Panc1 (cell line): Measurements from ENCODE around the gene ZNF804A. TPM values are rescaled to one million over a fixed set of nuclear protein-coding genes. Genes with fewer than 3 reads are reported as not detected.

ENCODE experiments used
- ATAC-seq: fragments of 200-7000 bp; cut with Tn5 transposase; 2 replicates; pipeline ENCODE4 v1.9.1; 2020; ENCODE audit warnings: mild to moderate bottlenecking, moderate library complexity
- BruUV-seq: library from RNA; stranded (reverse); fragments of 400-500 nt; replicated peaks from 2 replicates; lab custom pipeline; 2021; lab: Mats Ljungman, UMichigan
- CTCF ChIA-PET: fragments of 300-600 bp; sonication (Branson Sonifier 250); formaldehyde crosslinking; loops from one replicate; lab custom pipeline; 2022; ENCODE audit warnings: antibody characterized with exemption; lab: Charles Lee
- POLR2A ChIA-PET: fragments of 300-600 bp; sonication (Branson Sonifier 250); formaldehyde crosslinking; loops from one replicate; lab custom pipeline; 2022; ENCODE audit warnings: antibody characterized with exemption; lab: Charles Lee
- DNase-seq: peaks from one replicate; pipeline ENCODE4 v3.0.0-alpha.2; 2010; ENCODE audit warnings: low read depth, low spot score
- H3K27ac ChIP-seq: 2 replicates; pipeline ENCODE4 v1.5.1; 2011; ENCODE audit warnings: mild to moderate bottlenecking, low read length, inconsistent platforms
- H3K27me3 ChIP-seq: fragments of 200-500 bp; sonication (Bioruptor generic); 2 replicates; pipeline ENCODE4 v1.6.0; 2014; ENCODE audit warnings: low read length, inconsistent platforms; ENCODE audit not compliant: control insufficient read depth, insufficient read depth
- H3K36me3 ChIP-seq: fragments of 200-500 bp; sonication (Bioruptor generic); 2 replicates; pipeline ENCODE4 v1.5.1; 2014; ENCODE audit warnings: inconsistent platforms, mild to moderate bottlenecking, low read length, moderate library complexity; ENCODE audit not compliant: control insufficient read depth, insufficient read depth
- H3K4me1 ChIP-seq: 2 replicates; pipeline ENCODE4 v1.5.1; 2011; ENCODE audit warnings: inconsistent platforms, mild to moderate bottlenecking, low read length, moderate library complexity; ENCODE audit not compliant: control insufficient read depth, insufficient read depth
- H3K4me3 ChIP-seq, 2 experiments: 2 replicates each; pipeline ENCODE4 v1.5.1; 2011 to 2012; ENCODE audit warnings: low read depth in 2 of 2, low read length in 2 of 2, mild to moderate bottlenecking in 2 of 2, inconsistent platforms in 1 of 2, moderate library complexity in 1 of 2
- H3K9me3 ChIP-seq: fragments of 200-500 bp; sonication (Bioruptor generic); 2 replicates; pipeline ENCODE4 v1.5.1; 2014; ENCODE audit warnings: low read depth, mild to moderate bottlenecking, inconsistent platforms, low read length, moderate library complexity; ENCODE audit not compliant: control insufficient read depth, insufficient read depth
- CTCF ChIP-seq: fragments of 450-650 bp; IDR thresholded peaks from 2 replicates; pipeline ENCODE4 v1.5.1; 2017; ENCODE audit warnings: mild to moderate bottlenecking
- POLR2AphosphoS5 ChIP-seq: IDR thresholded peaks from 2 replicates; pipeline ENCODE4 v1.6.1; 2012; ENCODE audit warnings: mild to moderate bottlenecking, low read depth, low read length, moderate library complexity
- REST ChIP-seq, 2 experiments: IDR thresholded peaks; 2 replicates each; pipeline ENCODE4 v1.6.1; 2011 to 2012; ENCODE audit warnings: low read depth in 2 of 2, control low read depth in 1 of 2, low read length in 1 of 2, mild to moderate bottlenecking in 1 of 2, moderate library complexity in 1 of 2; ENCODE audit not compliant: insufficient read depth in 1 of 2
- SIN3A ChIP-seq: IDR thresholded peaks from 2 replicates; pipeline ENCODE4 v1.6.1; 2012; ENCODE audit warnings: low read depth, mild to moderate bottlenecking, low read length, moderate library complexity, borderline replicate concordance; ENCODE audit not compliant: insufficient read depth
- TCF7L2 ChIP-seq: IDR thresholded peaks from 2 replicates; pipeline ENCODE4 v1.6.1; 2011; ENCODE audit warnings: mild to moderate bottlenecking, low read depth, low read length, inconsistent platforms
- in situ Hi-C: cut with HindIII; loops from 2 replicates; pipeline ENCODE4 v1.10.0; 2016; ENCODE audit warnings: low sequenced_read_pairs, low pct_unique_long_range_greater_than_20kb
- intact Hi-C: fragments of 100-400 bp; cut with micrococcal nuclease; formaldehyde crosslinking; loops from one replicate; pipeline ENCODE4 v1.10.0; 2022; ENCODE audit not compliant: unreplicated experiment
- total RNA-seq: library from RNA; stranded (reverse); gene quantifications from one replicate; pipeline ENCODE4 v1.2.1, GENCODE V29; 2021; ENCODE audit not compliant: unreplicated experiment

Gene ZNF804A
- total RNA-seq, 1 experiment from 2014 or later = 2.2 TPM

GRCh38 chr2:184680825-184681224 lies 82.5 kb downstream of the ZNF804A start:
- Histone ChIP-seq H3K27me3 (no peaks in the 10 kb centered on the region), H3K9me3 (no peaks in the 10 kb centered on the region), H3K4me1 (no peaks in the 10 kb centered on the region), H3K27ac (no peak overlapping the region), H3K36me3 (no peaks in the 10 kb centered on the region), H3K4me3 (no peak overlapping the region)
- TF ChIP-seq TCF7L2 (no peak), REST (IDR thresholded peaks at IDR 0.05; ENCODE audit: insufficient read depth in 1 of 2, low read depth in 2 of 2, low read length in 1 of 2) (no peak), SIN3A (no peak), POLR2AphosphoS5 (no peak), CTCF (no peak)
- no TSS peak for BruUV-seq
- ChIA-PET CTCF (no interaction called here), POLR2A (no interaction called here)
- intact Hi-C loops (loop anchor here (10.0 kb wide), 1 partner anchor 84 kb away; no protein-coding TSS in a partner anchor), in situ Hi-C loops (no loop called here)
- no peak for DNase-seq
- ATAC-seq = no peak

GRCh38 chr2:184681642-184682321 lies 83.5 kb downstream of the ZNF804A start:
- Histone ChIP-seq H3K27ac (no peak overlapping the region), H3K4me3 (no peak overlapping the region), H3K27me3 (no peaks in the 10 kb centered on the region), H3K36me3 (no peaks in the 10 kb centered on the region), H3K9me3 (no peaks in the 10 kb centered on the region), H3K4me1 (no peaks in the 10 kb centered on the region)
- no TSS peak for BruUV-seq
- in situ Hi-C loops (no loop called here), intact Hi-C loops (loop anchor here (10.0 kb wide), 1 partner anchor 83 kb away; no protein-coding TSS in a partner anchor)
- TF ChIP-seq CTCF (no peak), TCF7L2 (no peak), REST (IDR thresholded peaks at IDR 0.05; ENCODE audit: insufficient read depth in 1 of 2, low read depth in 2 of 2, low read length in 1 of 2) (no peak), SIN3A (no peak), POLR2AphosphoS5 (no peak)
- DNase-seq (no peak), ATAC-seq (no peak)
- ChIA-PET POLR2A (no interaction called here), CTCF (no interaction called here)
